Measurements from ENCODE around the gene CD83.

The CD83 gene

GRCh38 chr6:14141351-14142062, 23.9 kb downstream of the CD83 start:
- TF ChIP-seq CTCF (IDR thresholded peaks at IDR 0.05; ENCODE audit: insufficient read depth, missing control alignments), result no peak
- no peak for FAIRE-seq
- no peak for DNase-seq (ENCODE audit: insufficient read length, low spot score)

GRCh38 chr6:14142063-14142450, 24.5 kb downstream of the CD83 start:
- DNase-seq (ENCODE audit: insufficient read length, low spot score) (no peak), FAIRE-seq (no peak)
- no peak for TF ChIP-seq CTCF (IDR thresholded peaks at IDR 0.05; ENCODE audit: insufficient read depth, missing control alignments)

GRCh38 chr6:14142511-14143223, 25.1 kb downstream of the CD83 start:
- no peak for TF ChIP-seq CTCF (IDR thresholded peaks at IDR 0.05; ENCODE audit: insufficient read depth, missing control alignments)
- no peak for DNase-seq (ENCODE audit: insufficient read length, low spot score)
- FAIRE-seq, result no peak

GRCh38 chr6:14143305-14143704, 25.7 kb downstream of the CD83 start:
- FAIRE-seq (no peak), DNase-seq (ENCODE audit: insufficient read length, low spot score) (no peak)
- TF ChIP-seq CTCF (IDR thresholded peaks at IDR 0.05; ENCODE audit: insufficient read depth, missing control alignments), result no peak

GRCh38 chr6:14144678-14145113, 27.1 kb downstream of the CD83 start:
- FAIRE-seq (no peak), DNase-seq (ENCODE audit: insufficient read length, low spot score) (peak; percentile 77)
- peak; percentile 74 for TF ChIP-seq CTCF (IDR thresholded peaks at IDR 0.05; ENCODE audit: insufficient read depth, missing control alignments)

GRCh38 chr6:14146506-14147096, 29.0 kb downstream of the CD83 start:
- no peak for TF ChIP-seq CTCF (IDR thresholded peaks at IDR 0.05; ENCODE audit: insufficient read depth, missing control alignments)
- FAIRE-seq (no peak), DNase-seq (ENCODE audit: insufficient read length, low spot score) (no peak)

- FAIRE-seq, result no peak
- no peak for TF ChIP-seq CTCF (IDR thresholded peaks at IDR 0.05; ENCODE audit: insufficient read depth, missing control alignments)
- no peak for DNase-seq (ENCODE audit: insufficient read length, low spot score)
Observed at GRCh38 chr6:14147891-14148290, 30.3 kb downstream of the CD83 start.

All from D721Med (cell line).